WTC11 (cell line): ENCODE data around the gene RANBP6. TPM values are rescaled to one million over a fixed set of nuclear protein-coding genes. Genes with fewer than 3 reads are reported as not detected.

Experiments used
- ATAC-seq: fragments of 200-7000 bp; cut with Tn5 transposase; 2 replicates; pipeline ENCODE4 v1.10.0; 2021; ENCODE audit warnings: mild to moderate bottlenecking, moderate library complexity
- CTCF ChIA-PET: fragments of 300-600 bp; sonication (Branson Sonifier 250); formaldehyde crosslinking; loops from one replicate; lab custom pipeline; 2021; ENCODE audit warnings: antibody characterized with exemption; lab: Charles Lee
- POLR2A ChIA-PET: fragments of 350-600 bp; sonication (Branson Sonifier 250); formaldehyde crosslinking; loops from one replicate; lab custom pipeline; 2021; ENCODE audit warnings: antibody characterized with exemption; lab: Charles Lee
- DNase-seq: peaks from one replicate; pipeline ENCODE4 v3.0.0; 2021; ENCODE audit warnings: low spot score
- H3K27ac Mint-ChIP-seq: 2 replicates; pipeline ENCODE4 v1.8.0; 2021; ENCODE audit warnings: mixed read lengths
- H3K27me3 Mint-ChIP-seq: 2 replicates; pipeline ENCODE4 v1.8.0; 2021; ENCODE audit warnings: low read depth, mild to moderate bottlenecking, moderate library complexity, mixed read lengths
- H3K36me3 Mint-ChIP-seq: 2 replicates; pipeline ENCODE4 v1.8.0; 2021; ENCODE audit warnings: mixed read lengths
- H3K4me1 Mint-ChIP-seq: 2 replicates; pipeline ENCODE4 v1.8.0; 2022; ENCODE audit warnings: mixed read lengths
- H3K4me3 Mint-ChIP-seq: 2 replicates; pipeline ENCODE4 v1.8.0; 2021; ENCODE audit warnings: mild to moderate bottlenecking, moderate library complexity, mixed read lengths
- H3K9me3 Mint-ChIP-seq: 2 replicates; pipeline ENCODE4 v1.8.0; 2021; ENCODE audit warnings: mixed read lengths
- ATF1 ChIP-seq: sonication (generic); formaldehyde crosslinking; IDR thresholded peaks from 2 replicates; pipeline ENCODE4 v1.8.1; 2023; ENCODE audit warnings: mild to moderate bottlenecking, moderate library complexity, missing genetic modification reagents
- CREM ChIP-seq: sonication (generic); formaldehyde crosslinking; IDR thresholded peaks from 2 replicates; pipeline ENCODE4 v1.8.1; 2022; ENCODE audit warnings: mild to moderate bottlenecking, missing genetic modification reagents, moderate library complexity
- EMX1 ChIP-seq: fragments of 250-450 bp; sonication (Bioruptor Pico); IDR thresholded peaks from 2 replicates; pipeline ENCODE4 v1.8.0; 2021; ENCODE audit warnings: mild to moderate bottlenecking
- ESRRA ChIP-seq: sonication (generic); formaldehyde crosslinking; IDR thresholded peaks from 2 replicates; pipeline ENCODE4 v1.8.1; 2022; ENCODE audit warnings: mild to moderate bottlenecking, missing genetic modification reagents, borderline replicate concordance
- GRHL2 ChIP-seq: fragments of 250-450 bp; sonication (Bioruptor Pico); IDR thresholded peaks from 2 replicates; pipeline ENCODE4 v1.8.0; 2022; ENCODE audit warnings: mild to moderate bottlenecking, moderate library complexity; ENCODE audit not compliant: insufficient replicate concordance, severe bottlenecking
- JAZF1 ChIP-seq: fragments of 250-450 bp; sonication (Bioruptor Pico); IDR thresholded peaks from 2 replicates; pipeline ENCODE4 v1.9.0; 2021; ENCODE audit warnings: moderate library complexity, mild to moderate bottlenecking, inconsistent platforms
- MAX ChIP-seq: sonication (generic); formaldehyde crosslinking; IDR thresholded peaks from 2 replicates; pipeline ENCODE4 v1.8.0; 2022; ENCODE audit warnings: mild to moderate bottlenecking, missing genetic modification reagents
- MYBL2 ChIP-seq: sonication (generic); formaldehyde crosslinking; IDR thresholded peaks from 2 replicates; pipeline ENCODE4 v1.8.1; 2023; ENCODE audit warnings: mild to moderate bottlenecking, moderate library complexity, missing genetic modification reagents
- NFE2L1 ChIP-seq: sonication (generic); formaldehyde crosslinking; IDR thresholded peaks from 2 replicates; pipeline ENCODE4 v1.8.1; 2023; ENCODE audit warnings: missing genetic modification reagents
- NFYB ChIP-seq: sonication (generic); formaldehyde crosslinking; conservative IDR thresholded peaks from 2 replicates; pipeline ENCODE4 v1.8.0; 2022; ENCODE audit warnings: low read depth, missing genetic modification reagents
- NR3C1 ChIP-seq: sonication (generic); formaldehyde crosslinking; conservative IDR thresholded peaks from 2 replicates; pipeline ENCODE4 v1.8.1; 2023; ENCODE audit warnings: low read depth, mild to moderate bottlenecking, missing genetic modification reagents
- OVOL2 ChIP-seq: fragments of 250-450 bp; sonication (Bioruptor Pico); IDR thresholded peaks from 2 replicates; pipeline ENCODE4 v1.9.0; 2021; ENCODE audit warnings: mild to moderate bottlenecking, borderline replicate concordance
- PRDM15 ChIP-seq: sonication (generic); formaldehyde crosslinking; IDR thresholded peaks from 2 replicates; pipeline ENCODE4 v1.8.0; 2022; ENCODE audit warnings: missing genetic modification reagents
- PRRX2 ChIP-seq: fragments of 250-450 bp; sonication (Bioruptor Pico); IDR thresholded peaks from 2 replicates; pipeline ENCODE4 v1.8.0; 2021; ENCODE audit warnings: mild to moderate bottlenecking
- RELA ChIP-seq: sonication (generic); formaldehyde crosslinking; IDR thresholded peaks from 2 replicates; pipeline ENCODE4 v1.8.1; 2022; ENCODE audit warnings: missing genetic modification reagents, mild to moderate bottlenecking, borderline replicate concordance
- SMAD3 ChIP-seq: sonication (generic); formaldehyde crosslinking; IDR thresholded peaks from 2 replicates; pipeline ENCODE4 v1.8.0; 2022; ENCODE audit warnings: missing genetic modification reagents, mild to moderate bottlenecking, borderline replicate concordance
- SOX15 ChIP-seq: fragments of 250-450 bp; sonication (Bioruptor Pico); IDR thresholded peaks from 2 replicates; pipeline ENCODE4 v1.9.0; 2021; ENCODE audit warnings: mild to moderate bottlenecking
- SP1 ChIP-seq: sonication (generic); formaldehyde crosslinking; conservative IDR thresholded peaks from 2 replicates; pipeline ENCODE4 v1.8.1; 2022; ENCODE audit warnings: missing genetic modification reagents
- TCF7 ChIP-seq: sonication (generic); formaldehyde crosslinking; IDR thresholded peaks from 2 replicates; pipeline ENCODE4 v1.8.0; 2022; ENCODE audit warnings: mild to moderate bottlenecking, low read depth, missing genetic modification reagents, moderate library complexity
- TEAD4 ChIP-seq: sonication (generic); formaldehyde crosslinking; IDR thresholded peaks from 2 replicates; pipeline ENCODE4 v1.8.0; 2022; ENCODE audit warnings: mild to moderate bottlenecking, missing genetic modification reagents
- USF1 ChIP-seq: sonication (generic); formaldehyde crosslinking; IDR thresholded peaks from 2 replicates; pipeline ENCODE4 v1.8.0; 2022; ENCODE audit warnings: mild to moderate bottlenecking, missing genetic modification reagents
- ZNF232 ChIP-seq: sonication (generic); formaldehyde crosslinking; IDR thresholded peaks from 2 replicates; pipeline ENCODE4 v1.8.0; 2022; ENCODE audit warnings: mild to moderate bottlenecking, missing genetic modification reagents
- ZNF317 ChIP-seq: sonication (generic); formaldehyde crosslinking; IDR thresholded peaks from 2 replicates; pipeline ENCODE4 v1.8.1; 2023; ENCODE audit warnings: low read depth, mild to moderate bottlenecking, moderate library complexity, missing genetic modification reagents, borderline replicate concordance
- ZNF423 ChIP-seq: fragments of 250-450 bp; sonication (Bioruptor Pico); IDR thresholded peaks from 2 replicates; pipeline ENCODE4 v2.1.2; 2022; ENCODE audit warnings: mild to moderate bottlenecking, moderate library complexity
- ZNF532 ChIP-seq: fragments of 250-450 bp; sonication (Bioruptor Pico); IDR thresholded peaks from 2 replicates; pipeline ENCODE4 v1.9.0; 2021; ENCODE audit warnings: mild to moderate bottlenecking, borderline replicate concordance
- total RNA-seq: library from RNA; stranded (reverse); gene quantifications from 3 replicates; pipeline ENCODE4 v1.2.3, GENCODE V29; 2021

Gene RANBP6
- total RNA-seq, 1 experiment from 2014 or later = 20.1 TPM

DNA sequence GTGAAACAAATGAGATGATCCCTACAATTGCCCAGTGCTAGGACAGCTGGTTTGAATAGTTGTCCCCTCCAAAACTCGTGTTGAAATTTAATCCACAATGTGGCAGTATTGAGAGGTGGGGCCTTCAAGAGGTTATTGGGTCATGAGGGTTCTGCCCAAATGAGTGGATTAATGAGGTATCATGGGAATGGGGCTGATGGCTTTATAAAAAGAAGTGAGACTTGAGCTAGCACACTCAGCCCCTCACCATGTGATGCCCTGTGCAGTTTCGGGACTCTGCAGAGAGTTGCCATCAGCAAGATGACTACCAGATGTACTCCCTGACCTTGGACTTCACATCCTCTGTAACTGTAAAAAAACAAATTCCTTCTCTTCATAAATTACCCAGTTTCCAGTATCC lies 33.1 kb downstream of the RANBP6 start (continued):
- TF ChIP-seq USF1 (CRISPR knock-in tag) (no peak), TEAD4 (CRISPR knock-in tag) (no peak), PRDM15 (CRISPR knock-in tag) (no peak)

- Mint-ChIP-seq H3K9me3 (peaks cover 9% of the 10 kb centered on the region), H3K4me3 (no peak overlapping the region), H3K4me1 (no peaks in the 10 kb centered on the region), H3K27ac (no peak overlapping the region), H3K27me3 (no peaks in the 10 kb centered on the region), H3K36me3 (peaks cover 8% of the 10 kb centered on the region; the same call in 1 of the 2 replicates)
- no peak for DNase-seq
- no peak for ATAC-seq
- POLR2A ChIA-PET = no interaction called here
- no peak for TF ChIP-seq NFYB
- TF ChIP-seq SMAD3 (CRISPR knock-in tag) = no peak
- TF ChIP-seq CREM (CRISPR knock-in tag) = no peak
- TF ChIP-seq GRHL2 (CRISPR knock-in tag) = no peak
- no peak for TF ChIP-seq NR3C1 (CRISPR knock-in tag)
- no peak for TF ChIP-seq OVOL2 (CRISPR knock-in tag)
- no peak for TF ChIP-seq TCF7 (CRISPR knock-in tag)
- no peak for TF ChIP-seq MAX (CRISPR knock-in tag)
- TF ChIP-seq ATF1 = no peak
- TF ChIP-seq EMX1 (CRISPR knock-in tag) = no peak
- TF ChIP-seq ZNF423 (CRISPR knock-in tag) = no peak
- no peak for TF ChIP-seq ESRRA (CRISPR knock-in tag)
- TF ChIP-seq SOX15 (CRISPR knock-in tag) = no peak
- TF ChIP-seq PRRX2 (CRISPR knock-in tag) = no peak
- no peak for TF ChIP-seq SP1 (CRISPR knock-in tag)
- CTCF ChIA-PET = no interaction called here
Measured at GRCh38 chr9:5978523-5978922, 36.9 kb downstream of the RANBP6 start.

- Mint-ChIP-seq H3K27ac (no peak overlapping the region), H3K9me3 (peaks cover 9% of the 10 kb centered on the region), H3K36me3 (peaks cover 8% of the 10 kb centered on the region; the same call in 1 of the 2 replicates), H3K4me1 (no peaks in the 10 kb centered on the region), H3K4me3 (no peak overlapping the region), H3K27me3 (no peaks in the 10 kb centered on the region)
- no peak for DNase-seq
- POLR2A ChIA-PET = no interaction called here
- CTCF ChIA-PET = no interaction called here
- no peak for ATAC-seq
- TF ChIP-seq NFE2L1 (no peak), PRRX2 (CRISPR knock-in tag) (no peak), SOX15 (CRISPR knock-in tag) (no peak), ZNF532 (CRISPR knock-in tag) (no peak), MYBL2 (no peak), RELA (CRISPR knock-in tag) (no peak), ZNF232 (CRISPR knock-in tag) (no peak), ZNF317 (CRISPR knock-in tag) (no peak), JAZF1 (CRISPR knock-in tag) (no peak), SP1 (CRISPR knock-in tag) (no peak)
Measured at GRCh38 chr9:5976674-5977397, 38.6 kb downstream of the RANBP6 start.
